ENCODE data around the gene NLRP6.
"Not testable (repeated sequence)": the region's sequence is repeated elsewhere in the genome, so short reads cannot be mapped to it uniquely, and the experiment has no call there.

NLRP6 gene

GRCh38 chr11:278001-278951 is at the start of gene NLRP6:
Gene NLRP6 (plus strand): TSS chr11:278407. CDS start chr11:278570, 163 bp downstream.
- DNase-seq, result no peak

- DNase-seq, result no peak
Observed at GRCh38 chr11:230431-230830, 47.8 kb upstream of the NLRP6 start.

- DNase-seq, result no peak
Observed at GRCh38 chr11:232783-233565, 45.2 kb upstream of the NLRP6 start.

- DNase-seq, result no peak
Observed at GRCh38 chr11:235180-235579, 43.0 kb upstream of the NLRP6 start.

- DNase-seq, result no peak
Observed at GRCh38 chr11:235609-235996, 42.6 kb upstream of the NLRP6 start.

GRCh38 chr11:235997-236773 is 42.0 kb upstream of the NLRP6 start, which contains the start of gene SIRT3:
Gene SIRT3 (minus strand): TSS chr11:236342. CDS start chr11:236328, 14 bp downstream.
- DNase-seq, result peak; percentile 83

GRCh38 chr11:236774-237767 is 41.1 kb upstream of the NLRP6 start, which contains the start of gene PSMD13:
Gene PSMD13 (plus strand): TSS chr11:236976. CDS start chr11:237050, 74 bp downstream.
- DNase-seq, result peak; percentile 82

GRCh38 chr11:238346-238745 is 39.9 kb upstream of the NLRP6 start:
- DNase-seq, result not testable (repeated sequence)

- no peak for DNase-seq
Observed at GRCh38 chr11:240315-240714, 37.9 kb upstream of the NLRP6 start.

GRCh38 chr11:241634-242033 is 36.6 kb upstream of the NLRP6 start:
- no peak for DNase-seq

- DNase-seq, result no peak
Observed at GRCh38 chr11:244376-244775, 33.8 kb upstream of the NLRP6 start.

GRCh38 chr11:249062-249461 is 29.1 kb upstream of the NLRP6 start:
- DNase-seq, result no peak

- DNase-seq, result no peak
Observed at GRCh38 chr11:250274-250673, 27.9 kb upstream of the NLRP6 start.

- peak; percentile 74 for DNase-seq
Observed at GRCh38 chr11:250740-251299, 27.4 kb upstream of the NLRP6 start.

GRCh38 chr11:251550-251949 is 26.7 kb upstream of the NLRP6 start:
- DNase-seq, result no peak

GRCh38 chr11:252666-253065 is 25.5 kb upstream of the NLRP6 start:
- no peak for DNase-seq

GRCh38 chr11:253160-253885 is 24.9 kb upstream of the NLRP6 start:
- DNase-seq, result no peak

GRCh38 chr11:253886-254270 is 24.3 kb upstream of the NLRP6 start:
- no peak for DNase-seq

GRCh38 chr11:255176-255575 is 23.0 kb upstream of the NLRP6 start:
- no peak for DNase-seq

GRCh38 chr11:255816-256215 is 22.4 kb upstream of the NLRP6 start:
- DNase-seq, result no peak
